ENCODE results near the gene TBX5.

The TBX5 gene

GRCh38 chr12:114311974-114312373, 94.0 kb downstream of the TBX5 start:
- no peak for DNase-seq (ENCODE audit: extremely low read depth, insufficient read length)
- no peak overlapping the region for H3K4me3 ChIP-seq (replicated peaks; ENCODE audit: low read depth, low read length)
- no peaks in the 10 kb centered on the region; the same call in 1 of the 2 replicates for H3K27me3 ChIP-seq (replicated peaks; ENCODE audit: control insufficient read depth, insufficient read depth, low read length)
- no peak for TF ChIP-seq CTCF (IDR thresholded peaks at IDR 0.05; ENCODE audit: insufficient read depth, low read length, poor library complexity, severe bottlenecking)
- H3K36me3 ChIP-seq (ENCODE audit: control insufficient read depth, insufficient read depth, low read length) = no peaks in the 10 kb centered on the region

GRCh38 chr12:114306646-114307045, 99.3 kb downstream of the TBX5 start:
- Histone ChIP-seq H3K36me3 (ENCODE audit: control insufficient read depth, insufficient read depth, low read length) (no peaks in the 10 kb centered on the region), H3K27me3 (replicated peaks; ENCODE audit: control insufficient read depth, insufficient read depth, low read length) (no peaks in the 10 kb centered on the region; the same call in 1 of the 2 replicates), H3K4me3 (replicated peaks; ENCODE audit: low read depth, low read length) (no peak overlapping the region)
- no peak for DNase-seq (ENCODE audit: extremely low read depth, insufficient read length)
- no peak for TF ChIP-seq CTCF (IDR thresholded peaks at IDR 0.05; ENCODE audit: insufficient read depth, low read length, poor library complexity, severe bottlenecking)

GRCh38 chr12:114305446-114305845, 100.5 kb downstream of the TBX5 start:
- no peak for DNase-seq (ENCODE audit: extremely low read depth, insufficient read length)

More at GRCh38 chr12:114305446-114305845, 100.5 kb downstream of the TBX5 start:
- Histone ChIP-seq H3K4me3 (replicated peaks; ENCODE audit: low read depth, low read length) (no peak overlapping the region), H3K36me3 (ENCODE audit: control insufficient read depth, insufficient read depth, low read length) (no peaks in the 10 kb centered on the region), H3K27me3 (replicated peaks; ENCODE audit: control insufficient read depth, insufficient read depth, low read length) (no peaks in the 10 kb centered on the region; the same call in 1 of the 2 replicates)
- TF ChIP-seq CTCF (IDR thresholded peaks at IDR 0.05; ENCODE audit: insufficient read depth, low read length, poor library complexity, severe bottlenecking) = no peak

All from GM06990 (cell line).